Measurements from ENCODE around the gene SFXN3. TPM values are rescaled to one million over a fixed set of nuclear protein-coding genes. Genes with fewer than 3 reads are reported as not detected.

Gene SFXN3
- total RNA-seq, 2 experiments from 2014 or later, result 28.8 to 29.6 TPM

GRCh38 chr10:101042667-101043362 is 11.8 kb downstream of the SFXN3 start:
- H3K27me3 Mint-ChIP-seq, result peaks cover 17% of the 10 kb centered on the region

GRCh38 chr10:101043363-101043707 is 12.3 kb downstream of the SFXN3 start:
- Mint-ChIP-seq H3K4me1 (ENCODE audit: low read depth) (peaks cover 22% of the 10 kb centered on the region), H3K36me3 (ENCODE audit: low read depth) (peaks cover 2% of the 10 kb centered on the region), H3K9me3 (no peaks in the 10 kb centered on the region), H3K4me3 (peak overlapping the region; percentile 80), H3K27ac (no peak overlapping the region), H3K27me3 (peaks cover 20% of the 10 kb centered on the region)
- TF ChIP-seq CTCF (IDR thresholded peaks at IDR 0.05), result no peak
- intact Hi-C loops (cut with micrococcal nuclease), result no loop called here
- no peak for DNase-seq
- ChIA-PET POLR2A (interaction anchor here (0.9 to 4.3 kb wide), 9 partner anchors 8 to 53 kb away, joined by 3 to 30 read pairs (median 4); partner anchors contain the start of genes KAZALD1, LZTS2, PDZD7 and SFXN3), CTCF (interaction anchor here (0.5 to 20.4 kb wide), 12 partner anchors 9 to 174 kb away, joined by 3 to 655 read pairs (median 4); partner anchors contain the start of genes KAZALD1, PDZD7 and SFXN3)
- ATAC-seq, result no peak

More at GRCh38 chr10:101042667-101043362, 11.8 kb downstream of the SFXN3 start:
- DNase-seq (peak; percentile 98), ATAC-seq (peak; percentile 96)
- ChIA-PET CTCF (interaction anchor here (0.5 to 20.4 kb wide), 18 partner anchors 9 to 175 kb away, joined by 3 to 655 read pairs (median 4); partner anchors contain the start of genes KAZALD1, PDZD7 and SFXN3), POLR2A (interaction anchor here (0.9 to 4.3 kb wide), 11 partner anchors 8 to 52 kb away, joined by 3 to 30 read pairs (median 4); partner anchors contain the start of genes KAZALD1, LZTS2, PDZD7 and SFXN3)
- Mint-ChIP-seq H3K4me1 (ENCODE audit: low read depth) (peaks cover 21% of the 10 kb centered on the region), H3K27ac (peak overlapping the region; percentile 81), H3K9me3 (no peaks in the 10 kb centered on the region), H3K4me3 (peak overlapping the region; percentile 80), H3K36me3 (ENCODE audit: low read depth) (peaks cover 6% of the 10 kb centered on the region)
- intact Hi-C loops (cut with micrococcal nuclease), result no loop called here
- no peak for TF ChIP-seq CTCF (IDR thresholded peaks at IDR 0.05)

GRCh38 chr10:101044117-101044516 is 13.1 kb downstream of the SFXN3 start:
- intact Hi-C loops (cut with micrococcal nuclease), result no loop called here
- CTCF ChIA-PET, result interaction anchor here (1.0 to 20.4 kb wide), 7 partner anchors 14 to 98 kb away, joined by 4 to 655 read pairs (median 25); partner anchors contain the start of genes KAZALD1, PDZD7 and SFXN3
- H3K4me1 Mint-ChIP-seq (ENCODE audit: low read depth), result peaks cover 24% of the 10 kb centered on the region

GRCh38 chr10:101046332-101047238 is 15.6 kb downstream of the SFXN3 start:
- no peaks in the 10 kb centered on the region for H3K9me3 Mint-ChIP-seq
- ATAC-seq, result no peak
- intact Hi-C loops (cut with micrococcal nuclease), result no loop called here
- no peak overlapping the region for H3K4me3 Mint-ChIP-seq
- TF ChIP-seq CTCF (IDR thresholded peaks at IDR 0.05), result no peak
- ChIA-PET POLR2A (interaction anchor here (1.3 to 2.5 kb wide), 3 partner anchors 16 to 21 kb away, joined by 3 to 8 read pairs (median 3); partner anchors contain the start of genes PDZD7 and SFXN3), CTCF (interaction anchor here (0.9 to 20.4 kb wide), 5 partner anchors 14 to 192 kb away, joined by 3 to 655 read pairs (median 5); partner anchors contain the start of genes KAZALD1, PDZD7 and SFXN3)
- no peak for DNase-seq
- H3K27me3 Mint-ChIP-seq, result peaks cover 48% of the 10 kb centered on the region
- H3K27ac Mint-ChIP-seq, result no peak overlapping the region
- peaks cover 25% of the 10 kb centered on the region for H3K4me1 Mint-ChIP-seq (ENCODE audit: low read depth)
- no peaks in the 10 kb centered on the region for H3K36me3 Mint-ChIP-seq (ENCODE audit: low read depth)

More at GRCh38 chr10:101044117-101044516, 13.1 kb downstream of the SFXN3 start:
- no peak overlapping the region for H3K4me3 Mint-ChIP-seq
- no peak for TF ChIP-seq CTCF (IDR thresholded peaks at IDR 0.05)
- peaks cover 28% of the 10 kb centered on the region for H3K27me3 Mint-ChIP-seq
- no peaks in the 10 kb centered on the region for H3K36me3 Mint-ChIP-seq (ENCODE audit: low read depth)
- no peak overlapping the region for H3K27ac Mint-ChIP-seq
- DNase-seq (no peak), ATAC-seq (no peak)
- H3K9me3 Mint-ChIP-seq, result no peaks in the 10 kb centered on the region
- POLR2A ChIA-PET, result interaction anchor here (1.0 to 4.3 kb wide), 4 partner anchors 13 to 53 kb away, joined by 3 to 30 read pairs (median 4); partner anchors contain the start of genes LZTS2, PDZD7 and SFXN3
